HG03280 (cell line): ENCODE data around the gene ADGRG4.
A peak's percentile ranks its signal among the peaks of the same experiment; 100 is the strongest.
"Not testable (repeated sequence)": the region's sequence is repeated elsewhere in the genome, so short reads cannot be mapped to it uniquely, and the experiment has no call there.

Experiments
- ATAC-seq: cut with Tn5 transposase; IDR thresholded peaks from one replicate; pipeline ENCODE4 v1.9.1; 2021; ENCODE audit warnings: mild to moderate bottlenecking, moderate library complexity; ENCODE audit not compliant: unreplicated experiment

Gene ADGRG4

GRCh38 chrX:136300721-136301120 is at the start of gene ADGRG4:
ADGRG4 (plus strand) TSS chrX:136300963; CDS start chrX:136308778, 7,815 bp downstream.
- not testable (repeated sequence) for ATAC-seq

- ATAC-seq, result peak; percentile 94
Measured at GRCh38 chrX:136251041-136251991, 49.4 kb upstream of the ADGRG4 start, which contains the start of gene MAP7D3. MAP7D3 (minus strand) TSS chrX:136251400; CDS start chrX:136251358, 42 bp downstream.

GRCh38 chrX:136255541-136255940 is 45.2 kb upstream of the ADGRG4 start:
- no peak for ATAC-seq

GRCh38 chrX:136256026-136256425 is 44.7 kb upstream of the ADGRG4 start:
- no peak for ATAC-seq

- no peak for ATAC-seq
Measured at GRCh38 chrX:136258951-136259350, 41.8 kb upstream of the ADGRG4 start.

- ATAC-seq, result no peak
Measured at GRCh38 chrX:136259543-136259942, 41.2 kb upstream of the ADGRG4 start.

GRCh38 chrX:136260776-136261175 is 40.0 kb upstream of the ADGRG4 start:
- no peak for ATAC-seq

GRCh38 chrX:136261321-136261720 is 39.4 kb upstream of the ADGRG4 start:
- ATAC-seq, result no peak

- ATAC-seq, result no peak
Measured at GRCh38 chrX:136262243-136262642, 38.5 kb upstream of the ADGRG4 start.

GRCh38 chrX:136262812-136263315 is 37.9 kb upstream of the ADGRG4 start:
- no peak for ATAC-seq

- ATAC-seq, result no peak
Measured at GRCh38 chrX:136266828-136267227, 33.9 kb upstream of the ADGRG4 start.

GRCh38 chrX:136268051-136269048 is 32.4 kb upstream of the ADGRG4 start:
- no peak for ATAC-seq

- no peak for ATAC-seq
Measured at GRCh38 chrX:136269921-136270320, 30.8 kb upstream of the ADGRG4 start.

GRCh38 chrX:136271300-136271699 is 29.5 kb upstream of the ADGRG4 start:
- no peak for ATAC-seq

- ATAC-seq, result no peak
Measured at GRCh38 chrX:136272325-136272724, 28.4 kb upstream of the ADGRG4 start.

- ATAC-seq, result no peak
Measured at GRCh38 chrX:136273986-136274385, 26.8 kb upstream of the ADGRG4 start.

- no peak for ATAC-seq
Measured at GRCh38 chrX:136275553-136275952, 25.2 kb upstream of the ADGRG4 start.

- not testable (repeated sequence) for ATAC-seq
Measured at GRCh38 chrX:136286375-136286774, 14.4 kb upstream of the ADGRG4 start.

- no peak for ATAC-seq
Measured at GRCh38 chrX:136291824-136292223, 8.9 kb upstream of the ADGRG4 start.

GRCh38 chrX:136292656-136293055 is 8.1 kb upstream of the ADGRG4 start:
- no peak for ATAC-seq

GRCh38 chrX:136295380-136295779 is 5.4 kb upstream of the ADGRG4 start:
- no peak for ATAC-seq
